ENCODE data around the gene RBM20. TPM values are rescaled to one million over a fixed set of nuclear protein-coding genes. Genes with fewer than 3 reads are reported as not detected.

RBM20 gene
- total RNA-seq, 4 donors from 2014 or later = 0.54 to 4.3 (median 1.5) TPM

DNA sequence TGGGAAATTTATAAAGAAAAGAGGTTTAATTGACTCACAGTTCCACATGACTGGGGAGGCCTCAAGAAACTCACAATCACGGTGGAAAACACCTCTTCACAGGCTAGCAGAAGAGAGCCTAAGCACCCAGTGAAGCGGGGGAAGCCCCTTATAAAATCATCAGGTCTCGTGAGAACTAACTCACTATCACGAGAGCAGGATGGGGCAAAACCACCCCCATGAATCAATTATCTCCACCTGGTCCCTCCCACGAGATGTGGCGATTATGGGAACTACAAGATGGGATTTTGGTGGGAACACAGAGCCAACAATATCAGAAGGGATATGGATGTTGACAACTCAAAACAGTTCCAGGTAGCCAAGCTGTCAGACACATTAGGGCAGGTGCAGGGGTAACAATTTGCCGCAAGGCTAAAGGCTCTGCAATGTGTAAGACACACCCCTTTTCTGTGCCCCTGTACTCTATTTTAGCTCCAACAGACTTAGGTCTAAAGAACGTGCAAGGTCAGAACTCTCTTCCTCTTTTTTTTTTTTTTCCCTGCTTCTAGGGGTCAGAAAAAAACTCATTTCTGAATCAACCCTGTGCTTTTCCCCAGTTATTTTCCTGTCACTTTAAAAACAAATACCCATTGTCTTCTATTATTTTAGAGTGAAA lies 30.7 kb upstream of the RBM20 start:
- TF ChIP-seq, protein P1, sequence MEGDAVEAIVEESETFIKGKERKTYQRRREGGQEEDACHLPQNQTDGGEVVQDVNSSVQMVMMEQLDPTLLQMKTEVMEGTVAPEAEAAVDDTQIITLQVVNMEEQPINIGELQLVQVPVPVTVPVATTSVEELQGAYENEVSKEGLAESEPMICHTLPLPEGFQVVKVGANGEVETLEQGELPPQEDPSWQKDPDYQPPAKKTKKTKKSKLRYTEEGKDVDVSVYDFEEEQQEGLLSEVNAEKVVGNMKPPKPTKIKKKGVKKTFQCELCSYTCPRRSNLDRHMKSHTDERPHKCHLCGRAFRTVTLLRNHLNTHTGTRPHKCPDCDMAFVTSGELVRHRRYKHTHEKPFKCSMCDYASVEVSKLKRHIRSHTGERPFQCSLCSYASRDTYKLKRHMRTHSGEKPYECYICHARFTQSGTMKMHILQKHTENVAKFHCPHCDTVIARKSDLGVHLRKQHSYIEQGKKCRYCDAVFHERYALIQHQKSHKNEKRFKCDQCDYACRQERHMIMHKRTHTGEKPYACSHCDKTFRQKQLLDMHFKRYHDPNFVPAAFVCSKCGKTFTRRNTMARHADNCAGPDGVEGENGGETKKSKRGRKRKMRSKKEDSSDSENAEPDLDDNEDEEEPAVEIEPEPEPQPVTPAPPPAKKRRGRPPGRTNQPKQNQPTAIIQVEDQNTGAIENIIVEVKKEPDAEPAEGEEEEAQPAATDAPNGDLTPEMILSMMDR (IDR thresholded peaks at IDR 0.05) = no peak
- intact Hi-C loops (cut with DNase I) = loop anchor here (5.0 kb wide), 1 partner anchor 59 kb away; no protein-coding TSS in a partner anchor

DNA sequence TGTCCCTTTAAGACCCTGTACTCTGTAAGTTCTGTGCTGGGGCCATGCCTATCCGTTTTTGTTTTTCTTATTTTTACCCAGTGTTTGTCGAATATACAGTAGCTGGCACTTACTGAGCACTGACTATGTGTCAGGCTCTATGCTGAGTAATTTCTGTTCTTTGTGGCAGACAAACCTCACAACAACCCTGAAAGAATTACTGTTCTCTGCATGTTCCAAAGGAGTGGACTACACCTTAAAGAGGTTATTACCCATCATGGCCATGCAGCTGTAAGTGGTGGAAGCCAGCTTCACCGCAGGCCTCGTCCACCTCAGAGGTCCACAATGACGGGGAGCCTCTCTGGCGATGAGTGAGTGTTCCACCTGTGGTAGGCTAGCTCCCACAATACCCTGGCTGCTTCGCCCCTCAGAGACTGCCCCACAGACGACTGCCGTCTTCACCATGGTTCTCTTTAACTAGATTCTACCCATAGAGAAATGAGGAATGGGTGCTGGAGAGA lies 30.1 kb upstream of the RBM20 start:
- 86 to 88% methylated on average over 9 of the region's 9 CpGs for WGBS, 2 donors
- Histone ChIP-seq H3K27me3 (no peaks in the 10 kb centered on the region), H3K4me1 (no peaks in the 10 kb centered on the region), H3K9me3 (no peaks in the 10 kb centered on the region), H3K36me3 (no peaks in the 10 kb centered on the region), H3K27ac (no peak overlapping the region), H3K4me3 (replicated peaks in 1 of 3) (no peak overlapping the region)
- TF ChIP-seq, protein P1 (IDR thresholded peaks at IDR 0.05) = no peak
- no peak for TF ChIP-seq POLR2A (IDR thresholded peaks at IDR 0.05)
- intact Hi-C loops (cut with DNase I) = loop anchor here (5.0 kb wide), 1 partner anchor 58 kb away; no protein-coding TSS in a partner anchor
- DNase-seq = no peak

More for the DNA sequence above, 30.7 kb upstream of the RBM20 start:
- no peak for DNase-seq
- no peak overlapping the region for H3K27ac ChIP-seq
- no peaks in the 10 kb centered on the region for H3K27me3 ChIP-seq
- H3K4me3 ChIP-seq (replicated peaks in 1 of 3) = no peak overlapping the region
- H3K4me1 ChIP-seq = no peaks in the 10 kb centered on the region
- H3K9me3 ChIP-seq = no peaks in the 10 kb centered on the region
- no peaks in the 10 kb centered on the region for H3K36me3 ChIP-seq
- 69 to 70% methylated on average over 8 of the region's 8 CpGs for WGBS, 2 donors

DNA sequence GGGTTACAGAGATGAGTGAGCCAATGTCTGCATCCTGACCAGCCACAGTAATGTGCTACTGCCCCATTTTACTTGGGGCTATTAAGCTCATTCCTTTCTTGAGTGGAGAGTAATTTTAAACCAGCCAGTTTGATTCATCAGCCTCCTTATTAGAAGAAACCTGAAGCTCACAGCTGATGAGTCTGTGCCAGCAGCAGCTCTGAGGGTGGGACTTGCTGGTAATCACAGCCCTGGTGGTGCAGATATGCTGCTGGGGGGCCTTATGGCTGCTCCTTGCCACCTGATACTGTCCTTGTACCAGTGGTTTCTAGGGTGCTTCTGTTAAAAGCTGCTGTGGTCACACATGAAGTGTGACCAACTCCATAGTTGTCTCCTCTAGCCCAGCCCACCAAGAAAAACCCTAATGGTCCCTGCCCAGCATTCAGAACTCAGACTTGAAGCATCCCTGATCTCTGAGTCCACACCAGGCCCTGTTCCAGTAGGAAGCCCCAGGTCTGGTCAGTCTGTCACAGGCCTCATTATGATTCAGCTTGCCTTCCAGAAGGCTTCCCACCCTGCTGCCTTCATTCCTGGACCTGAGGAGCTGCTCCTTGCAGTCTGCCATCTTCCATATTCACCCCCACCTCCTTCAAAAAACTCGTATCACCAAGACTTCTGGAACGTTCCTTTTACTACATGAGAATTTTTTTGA lies 28.9 kb upstream of the RBM20 start:
- Histone ChIP-seq H3K4me3 (replicated peaks in 1 of 3) (no peak overlapping the region), H3K36me3 (no peaks in the 10 kb centered on the region), H3K27ac (no peak overlapping the region), H3K4me1 (no peaks in the 10 kb centered on the region), H3K27me3 (no peaks in the 10 kb centered on the region), H3K9me3 (no peaks in the 10 kb centered on the region)
- TF ChIP-seq, protein P1 (IDR thresholded peaks at IDR 0.05) = no peak
- no peak for TF ChIP-seq POLR2A (IDR thresholded peaks at IDR 0.05)
- no peak for DNase-seq
- intact Hi-C loops (cut with DNase I) = no loop called here
- 84 to 87% methylated on average over 2 of the region's 2 CpGs for WGBS, 2 donors

DNA sequence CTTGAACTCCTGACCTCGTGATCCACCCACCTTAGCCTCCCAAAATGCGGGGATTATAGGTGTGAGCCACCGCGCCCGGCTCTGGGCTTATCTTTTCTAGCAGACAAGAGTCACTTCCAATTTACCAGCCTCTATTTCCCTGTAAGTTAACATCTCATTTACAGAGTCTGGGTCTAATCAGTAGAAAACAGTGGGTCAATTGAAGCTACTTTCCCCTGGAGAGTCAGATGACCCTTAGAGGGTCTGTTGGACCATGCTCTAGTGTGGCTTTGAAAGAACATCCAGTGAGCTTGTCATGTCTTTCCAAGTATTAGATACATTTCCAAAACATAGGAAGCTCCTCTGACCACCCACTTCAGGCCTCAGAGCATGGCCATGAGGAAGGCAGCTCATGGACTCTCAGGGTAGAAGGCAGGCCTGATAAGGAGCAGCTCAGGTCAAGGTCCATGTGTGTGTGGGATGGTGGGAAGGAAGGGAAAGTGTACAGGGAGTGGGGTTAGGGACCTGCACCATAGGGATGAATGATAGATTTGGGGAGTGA lies 27.6 kb upstream of the RBM20 start:
- DNase-seq = no peak
- WGBS, 2 donors = 96 to 97% methylated on average over 5 of the region's 5 CpGs
- Histone ChIP-seq H3K27ac (no peak overlapping the region), H3K36me3 (no peaks in the 10 kb centered on the region), H3K27me3 (no peaks in the 10 kb centered on the region), H3K4me1 (no peaks in the 10 kb centered on the region), H3K4me3 (replicated peaks in 1 of 3) (no peak overlapping the region), H3K9me3 (no peaks in the 10 kb centered on the region)
- intact Hi-C loops (cut with DNase I) = no loop called here
- TF ChIP-seq, protein P1 (IDR thresholded peaks at IDR 0.05) = no peak
- TF ChIP-seq POLR2A (IDR thresholded peaks at IDR 0.05) = no peak

Data from thyroid gland (tissue), 4 donors.